Endothelial cell of umbilical vein (primary cell): ENCODE data around the gene LCN12. TPM values are rescaled to one million over a fixed set of nuclear protein-coding genes. Genes with fewer than 3 reads are reported as not detected.

Experiments used
- BruUV-seq: library from RNA; stranded (reverse); fragments of 400-500 nt; replicated peaks from 2 replicates; lab custom pipeline; 2021; lab: Mats Ljungman, UMichigan
- CTCF ChIA-PET: fragments of 300-600, 350-600 bp; sonication (Branson Sonifier 250); formaldehyde crosslinking; loops from one replicate; lab custom pipeline; 2021; ENCODE audit warnings: antibody characterized with exemption, inconsistent platforms; lab: Charles Lee
- POLR2A ChIA-PET: fragments of 300-600, 350-600 bp; sonication (Branson Sonifier 250); formaldehyde crosslinking; loops from one replicate; lab custom pipeline; 2021; ENCODE audit warnings: antibody characterized with exemption, inconsistent platforms; lab: Charles Lee
- DNase-seq: peaks from one replicate; pipeline ENCODE4 v3.0.0-alpha.2; 2011; ENCODE audit warnings: low read depth, low spot score
- FAIRE-seq: peaks from 2 replicates; lab custom pipeline; 2011; peaks lifted over from hg19 to GRCh38; lab: Jason Lieb, UNC
- H2AFZ ChIP-seq: 2 replicates; pipeline ENCODE4 v1.6.0; 2012; ENCODE audit warnings: low read depth, low read length, control low read depth, inconsistent platforms
- H3K27ac ChIP-seq: 2 replicates; pipeline ENCODE4 v1.5.1; 2011; ENCODE audit warnings: low read depth, mild to moderate bottlenecking, control low read depth, low read length, moderate library complexity; ENCODE audit not compliant: insufficient read depth
- H3K27me3 ChIP-seq, 2 experiments: 2 replicates each; pipeline versions ENCODE4 v1.6.0 to v1.6.1; 2011; ENCODE audit warnings: low read length in 2 of 2, mixed read lengths in 1 of 2; ENCODE audit not compliant: control insufficient read depth in 2 of 2, insufficient read depth in 2 of 2
- H3K36me3 ChIP-seq, 2 experiments: 2 replicates in 1 of 2; 3 replicates in 1 of 2; pipeline ENCODE4 v1.5.1; 2011; ENCODE audit warnings: low read length in 2 of 2, mild to moderate bottlenecking in 1 of 2, moderate library complexity in 1 of 2; ENCODE audit not compliant: control insufficient read depth in 2 of 2, insufficient read depth in 2 of 2; ENCODE audit errors: extremely low read depth in 1 of 2
- H3K4me1 ChIP-seq: 3 replicates; pipeline ENCODE4 v1.5.1; 2011; ENCODE audit warnings: mild to moderate bottlenecking, low read length; ENCODE audit not compliant: control insufficient read depth, insufficient read depth; ENCODE audit errors: extremely low read depth
- H3K4me2 ChIP-seq: 2 replicates; pipeline ENCODE4 v1.6.1; 2011; ENCODE audit warnings: low read length, control low read depth, mixed read lengths; ENCODE audit not compliant: insufficient read depth
- H3K4me3 ChIP-seq, 3 experiments: fragments of 200-600 bp in 1 of 3; sonication (generic), shearing (Covaris generic) in 1 of 3; replicated peaks in 1 of 3; 2 replicates each; pipeline ENCODE4 v1.5.1; 2011 to 2016; ENCODE audit warnings: control low read depth in 3 of 3, low read length in 3 of 3, mild to moderate bottlenecking in 2 of 3, inconsistent platforms in 1 of 3, low read depth in 1 of 3, moderate library complexity in 1 of 3; ENCODE audit not compliant: insufficient read depth in 1 of 3
- H3K79me2 ChIP-seq: 2 replicates; pipeline ENCODE4 v1.6.0; 2012; ENCODE audit warnings: low read length, inconsistent platforms; ENCODE audit not compliant: control insufficient read depth, insufficient read depth
- H3K9ac ChIP-seq: replicated peaks from 2 replicates; pipeline ENCODE3; 2011; ENCODE audit warnings: low read length, control low read depth; ENCODE audit not compliant: insufficient read depth; ENCODE audit errors: extremely low read depth
- H3K9me1 ChIP-seq: replicated peaks from 3 replicates; pipeline ENCODE4 v1.6.0; 2011; ENCODE audit warnings: mild to moderate bottlenecking, low read length; ENCODE audit not compliant: control insufficient read depth, insufficient read depth; ENCODE audit errors: extremely low read depth
- H3K9me3 ChIP-seq: replicated peaks from 2 replicates; pipeline ENCODE4 v1.5.1; 2012; ENCODE audit warnings: low read length, inconsistent platforms; ENCODE audit not compliant: control insufficient read depth, insufficient read depth
- H4K20me1 ChIP-seq: replicated peaks from 2 replicates; pipeline ENCODE3; 2011; ENCODE audit warnings: mild to moderate bottlenecking, low read length; ENCODE audit not compliant: control insufficient read depth, insufficient read depth; ENCODE audit errors: extremely low read depth
- EZH2 ChIP-seq: IDR thresholded peaks from 2 replicates; pipeline ENCODE4 v1.6.1; 2012; ENCODE audit warnings: borderline replicate concordance, low read depth, mild to moderate bottlenecking, moderate library complexity, low read length, inconsistent platforms; ENCODE audit not compliant: severe bottlenecking
- FOS ChIP-seq: IDR thresholded peaks from 2 replicates; pipeline ENCODE4 v1.6.1; 2011; ENCODE audit warnings: mild to moderate bottlenecking, low read length, moderate library complexity, borderline replicate concordance; ENCODE audit not compliant: insufficient read depth
- GATA2 ChIP-seq: IDR thresholded peaks from 2 replicates; pipeline ENCODE4 v1.7.0; 2011; ENCODE audit warnings: low read depth, mild to moderate bottlenecking, moderate library complexity, mixed read lengths, low read length; ENCODE audit not compliant: insufficient read length, insufficient read depth
- JUN ChIP-seq: IDR thresholded peaks from 2 replicates; pipeline ENCODE4 v1.6.1; 2011; ENCODE audit warnings: borderline replicate concordance, low read depth; ENCODE audit not compliant: insufficient read length, insufficient read depth
- MAX ChIP-seq: IDR thresholded peaks from 2 replicates; pipeline ENCODE4 v1.6.1; 2011; ENCODE audit not compliant: insufficient read depth, insufficient read length
- MYC ChIP-seq: IDR thresholded peaks from one replicate; pipeline ENCODE4 v1.6.1; 2011; ENCODE audit warnings: mild to moderate bottlenecking, low read depth, low read length
- POLR2A ChIP-seq: IDR thresholded peaks from 2 replicates; pipeline ENCODE4 v1.6.1; 2012; ENCODE audit warnings: low read depth, mild to moderate bottlenecking, control low read depth, low read length
- POLR2AphosphoS5 ChIP-seq: IDR thresholded peaks from 2 replicates; pipeline ENCODE4 v1.6.1; 2012; ENCODE audit warnings: low read depth, mild to moderate bottlenecking, control low read depth, low read length, moderate library complexity; ENCODE audit not compliant: insufficient read depth
- dilution Hi-C: fragments of 300-500 bp; cut with MboI; formaldehyde crosslinking; loops from one replicate; pipeline ENCODE4 v1.15.0; 2019; ENCODE audit warnings: low sequenced_read_pairs; ENCODE audit not compliant: extremely low pct_ligation_motif_present
- intact Hi-C: fragments of 100-400 bp; cut with micrococcal nuclease; formaldehyde crosslinking; loops from one replicate; pipeline ENCODE4 v1.10.0; 2022
- polyA plus RNA-seq, 4 experiments: library from polyadenylated mRNA; depleted of rRNA in 3 of 4; stranded (reverse) in 3 of 4; unstranded in 1 of 4; fragments of >200 nt; gene quantifications; 2 replicates each; pipeline versions ENCODE4 v1.2.1 to v1.2.3, GENCODE V29; 2011 to 2012; ENCODE audit warnings: missing spikeins in 1 of 4
- total RNA-seq: library from RNA; stranded (reverse); gene quantifications from 2 replicates; pipeline ENCODE4 v1.2.3, GENCODE V29; 2021
- TF ChIP-seq, protein P1 (sequence below), 2 donors: IDR thresholded peaks; 1 replicate in 1 of 2; 2 replicates in 1 of 2; pipeline ENCODE4 v1.5.1; 2011; ENCODE audit warnings: low read length in 2 of 2, mild to moderate bottlenecking in 2 of 2, moderate library complexity in 2 of 2, control low read depth in 1 of 2, inconsistent platforms in 1 of 2, low read depth in 1 of 2; ENCODE audit not compliant: insufficient read depth in 1 of 2; ENCODE audit errors: extremely low read depth in 1 of 2

Gene LCN12
- total and polyA plus RNA-seq, 2 donors (not counting 3 experiments of a cell fraction or from before 2014, with no cell fraction given): 0.35 to 0.52 TPM

- H3K4me1 ChIP-seq: no peaks in the 10 kb centered on the region
- no peaks in the 10 kb centered on the region for H3K9me1 ChIP-seq
- ChIA-PET POLR2A (interaction anchor here (0.7 kb wide), 1 partner anchor 22 kb away, joined by 6 read pairs; no protein-coding TSS in a partner anchor), CTCF (interaction anchor here (1.2 to 1.4 kb wide), 2 partner anchors 20 to 44 kb away, joined by 3 read pairs; no protein-coding TSS in a partner anchor)
- no peaks in the 10 kb centered on the region for H3K27me3 ChIP-seq
- H3K79me2 ChIP-seq: peaks cover 26% of the 10 kb centered on the region
- FAIRE-seq (no peak), DNase-seq (no peak)
- BruUV-seq: no TSS peak
- H3K9ac ChIP-seq: no peak overlapping the region
- peaks cover 2 to 31% of the 10 kb centered on the region in 2 experiments for H3K36me3 ChIP-seq
- no peak overlapping the region for H3K27ac ChIP-seq
- no peaks in the 10 kb centered on the region for H3K9me3 ChIP-seq
- no peak overlapping the region for H3K4me2 ChIP-seq
- H2AFZ ChIP-seq: no peak overlapping the region
- no peaks in the 10 kb centered on the region for H4K20me1 ChIP-seq
- no peak overlapping the region for H3K4me3 ChIP-seq
- intact Hi-C loops: loop anchor here (5.0 kb wide), 2 partner anchors 53 to 73 kb away; partner anchors contain the start of genes EDF1 and TRAF2
- dilution Hi-C loops: loop anchor here (25.0 kb wide), 1 partner anchor 128 kb away; the partner anchor contains the start of gene RABL6
- TF ChIP-seq EZH2 (no peak), POLR2AphosphoS5 (no peak), JUN (no peak), FOS (no peak), MYC (no peak), MAX (no peak), POLR2A (no peak), GATA2 (no peak)
- TF ChIP-seq, protein P1, sequence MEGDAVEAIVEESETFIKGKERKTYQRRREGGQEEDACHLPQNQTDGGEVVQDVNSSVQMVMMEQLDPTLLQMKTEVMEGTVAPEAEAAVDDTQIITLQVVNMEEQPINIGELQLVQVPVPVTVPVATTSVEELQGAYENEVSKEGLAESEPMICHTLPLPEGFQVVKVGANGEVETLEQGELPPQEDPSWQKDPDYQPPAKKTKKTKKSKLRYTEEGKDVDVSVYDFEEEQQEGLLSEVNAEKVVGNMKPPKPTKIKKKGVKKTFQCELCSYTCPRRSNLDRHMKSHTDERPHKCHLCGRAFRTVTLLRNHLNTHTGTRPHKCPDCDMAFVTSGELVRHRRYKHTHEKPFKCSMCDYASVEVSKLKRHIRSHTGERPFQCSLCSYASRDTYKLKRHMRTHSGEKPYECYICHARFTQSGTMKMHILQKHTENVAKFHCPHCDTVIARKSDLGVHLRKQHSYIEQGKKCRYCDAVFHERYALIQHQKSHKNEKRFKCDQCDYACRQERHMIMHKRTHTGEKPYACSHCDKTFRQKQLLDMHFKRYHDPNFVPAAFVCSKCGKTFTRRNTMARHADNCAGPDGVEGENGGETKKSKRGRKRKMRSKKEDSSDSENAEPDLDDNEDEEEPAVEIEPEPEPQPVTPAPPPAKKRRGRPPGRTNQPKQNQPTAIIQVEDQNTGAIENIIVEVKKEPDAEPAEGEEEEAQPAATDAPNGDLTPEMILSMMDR (IDR thresholded peaks at IDR 0.05; ENCODE audit: extremely low read depth in 1 of 2, insufficient read depth in 1 of 2, low read depth in 1 of 2, low read length in 2 of 2): no peak
These were observed 12.0 kb upstream of the LCN12 start for GRCh38 chr9:136939996-136940525.
